OCI-LY3 (cell line): ENCODE results near the gene NCKAP5.

Source experiments
- EZH2phosphoT487 ChIP-seq: fragments of 200-600 bp; shearing (Covaris generic); IDR thresholded peaks from 2 replicates; pipeline ENCODE4 v1.6.1; 2018; ENCODE audit warnings: antibody characterized with exemption, mixed run types, low read depth
- TF ChIP-seq, protein P1 (sequence below): fragments of 200-600, 300-600 bp; sonication (generic); IDR thresholded peaks from 2 replicates; pipeline ENCODE4 v1.5.1; 2014; ENCODE audit warnings: antibody characterized with exemption, low read length, low read depth

DNA sequence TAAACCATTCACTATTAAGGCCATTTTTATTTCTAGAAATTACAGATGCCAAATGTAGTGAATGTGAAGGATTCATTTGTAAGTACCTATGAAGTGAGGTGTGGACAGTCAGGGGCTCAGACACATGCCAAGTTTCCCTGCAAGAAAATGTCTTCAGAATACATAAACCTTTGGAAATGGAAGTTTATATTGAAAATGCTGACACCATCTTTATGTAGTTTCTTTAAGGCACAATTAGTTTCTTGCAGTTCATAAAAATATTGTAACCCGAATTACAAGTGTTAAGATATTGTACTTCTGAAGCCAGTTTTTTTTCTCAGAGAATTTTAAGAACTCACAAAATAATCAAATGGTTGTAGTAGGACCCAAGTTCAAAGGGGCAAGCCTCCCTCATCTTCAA, 832.2 kb downstream of the NCKAP5 start:
- TF ChIP-seq, protein P1, sequence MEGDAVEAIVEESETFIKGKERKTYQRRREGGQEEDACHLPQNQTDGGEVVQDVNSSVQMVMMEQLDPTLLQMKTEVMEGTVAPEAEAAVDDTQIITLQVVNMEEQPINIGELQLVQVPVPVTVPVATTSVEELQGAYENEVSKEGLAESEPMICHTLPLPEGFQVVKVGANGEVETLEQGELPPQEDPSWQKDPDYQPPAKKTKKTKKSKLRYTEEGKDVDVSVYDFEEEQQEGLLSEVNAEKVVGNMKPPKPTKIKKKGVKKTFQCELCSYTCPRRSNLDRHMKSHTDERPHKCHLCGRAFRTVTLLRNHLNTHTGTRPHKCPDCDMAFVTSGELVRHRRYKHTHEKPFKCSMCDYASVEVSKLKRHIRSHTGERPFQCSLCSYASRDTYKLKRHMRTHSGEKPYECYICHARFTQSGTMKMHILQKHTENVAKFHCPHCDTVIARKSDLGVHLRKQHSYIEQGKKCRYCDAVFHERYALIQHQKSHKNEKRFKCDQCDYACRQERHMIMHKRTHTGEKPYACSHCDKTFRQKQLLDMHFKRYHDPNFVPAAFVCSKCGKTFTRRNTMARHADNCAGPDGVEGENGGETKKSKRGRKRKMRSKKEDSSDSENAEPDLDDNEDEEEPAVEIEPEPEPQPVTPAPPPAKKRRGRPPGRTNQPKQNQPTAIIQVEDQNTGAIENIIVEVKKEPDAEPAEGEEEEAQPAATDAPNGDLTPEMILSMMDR: no peak
- no peak for TF ChIP-seq EZH2phosphoT487
